ENCODE results near the gene PSMC3IP.

DNA sequence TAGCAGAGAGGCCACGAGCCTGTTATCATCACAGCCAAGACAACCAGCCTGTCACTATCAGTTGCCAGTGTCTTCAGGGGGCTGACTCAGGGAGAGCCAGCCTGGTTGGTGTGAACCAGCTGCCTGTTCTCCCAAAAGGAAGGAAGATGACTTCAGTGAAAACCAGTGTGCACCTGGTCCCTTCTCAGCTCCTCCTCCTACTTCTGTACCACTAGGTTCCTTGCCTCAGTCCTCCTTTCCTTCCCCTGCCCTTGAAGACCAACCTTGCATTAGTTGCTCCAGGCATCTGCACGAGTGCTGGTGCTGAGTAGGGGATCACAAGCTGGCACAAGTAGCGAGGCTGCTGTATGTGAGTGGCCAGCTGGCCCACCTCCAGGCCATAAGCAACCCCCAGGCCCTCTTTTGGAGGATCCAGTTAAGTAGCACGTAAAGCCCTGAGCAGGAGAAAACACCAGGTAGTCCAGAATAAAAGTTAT is 40.5 kb upstream of the PSMC3IP start:
- TF ChIP-seq EZH2 (IDR thresholded peaks at IDR 0.05; ENCODE audit: low read length): no peak
- TF ChIP-seq, protein P1, sequence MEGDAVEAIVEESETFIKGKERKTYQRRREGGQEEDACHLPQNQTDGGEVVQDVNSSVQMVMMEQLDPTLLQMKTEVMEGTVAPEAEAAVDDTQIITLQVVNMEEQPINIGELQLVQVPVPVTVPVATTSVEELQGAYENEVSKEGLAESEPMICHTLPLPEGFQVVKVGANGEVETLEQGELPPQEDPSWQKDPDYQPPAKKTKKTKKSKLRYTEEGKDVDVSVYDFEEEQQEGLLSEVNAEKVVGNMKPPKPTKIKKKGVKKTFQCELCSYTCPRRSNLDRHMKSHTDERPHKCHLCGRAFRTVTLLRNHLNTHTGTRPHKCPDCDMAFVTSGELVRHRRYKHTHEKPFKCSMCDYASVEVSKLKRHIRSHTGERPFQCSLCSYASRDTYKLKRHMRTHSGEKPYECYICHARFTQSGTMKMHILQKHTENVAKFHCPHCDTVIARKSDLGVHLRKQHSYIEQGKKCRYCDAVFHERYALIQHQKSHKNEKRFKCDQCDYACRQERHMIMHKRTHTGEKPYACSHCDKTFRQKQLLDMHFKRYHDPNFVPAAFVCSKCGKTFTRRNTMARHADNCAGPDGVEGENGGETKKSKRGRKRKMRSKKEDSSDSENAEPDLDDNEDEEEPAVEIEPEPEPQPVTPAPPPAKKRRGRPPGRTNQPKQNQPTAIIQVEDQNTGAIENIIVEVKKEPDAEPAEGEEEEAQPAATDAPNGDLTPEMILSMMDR (optimal IDR thresholded peaks at IDR 0.05 in 1 of 3, IDR thresholded peaks at IDR 0.05 in 1 of 3, conservative IDR thresholded peaks at IDR 0.05 in 1 of 3; ENCODE audit: extremely low read depth in 1 of 3, insufficient read depth in 2 of 3, low read length in 3 of 3): no peak
